DND-41 (cell line): ENCODE measurements around the gene GPRC5D.

Experiments used
- CTCF ChIP-seq: IDR thresholded peaks from 2 replicates; pipeline ENCODE4 v1.5.1; 2012; ENCODE audit warnings: borderline replicate concordance, low read length, moderate library complexity, mild to moderate bottlenecking; ENCODE audit not compliant: poor library complexity, severe bottlenecking; ENCODE audit errors: extremely low read depth
- EZH2 ChIP-seq: IDR thresholded peaks from 3 replicates; pipeline ENCODE4 v1.6.1; 2012; ENCODE audit warnings: borderline replicate concordance, low read depth, mild to moderate bottlenecking, moderate library complexity, low read length, inconsistent platforms; ENCODE audit not compliant: severe bottlenecking

- TF ChIP-seq CTCF (no peak), EZH2 (no peak)
Observed at GRCh38 chr12:12976366-12976765, 24.4 kb upstream of the GPRC5D start.
